ENCODE measurements around the gene PTGFRN.

PTGFRN gene

GRCh38 chr1:116900471-116901365 is 9.0 kb upstream of the PTGFRN start:
- DNase-seq (ENCODE audit: low read depth, low spot score), result no peak
- ChIA-PET POLR2A (no interaction called here), CTCF (no interaction called here)

GRCh38 chr1:116902027-116902426 is 7.7 kb upstream of the PTGFRN start:
- TF ChIP-seq CTCF (IDR thresholded peaks at IDR 0.05; ENCODE audit: insufficient read depth, low read length, missing control alignments), result no peak
- ChIA-PET CTCF (interaction anchor here (1.3 kb wide), 1 partner anchor 20 kb away, joined by 3 read pairs; no protein-coding TSS in a partner anchor), POLR2A (interaction anchor here (0.6 kb wide), 1 partner anchor 48 kb away, joined by 4 read pairs; no protein-coding TSS in a partner anchor)
- DNase-seq (ENCODE audit: low read depth, low spot score), result no peak
- H3K4me3 ChIP-seq (ENCODE audit: low read depth, low read length), result no peak overlapping the region

More at GRCh38 chr1:116900471-116901365, 9.0 kb upstream of the PTGFRN start:
- TF ChIP-seq CTCF (IDR thresholded peaks at IDR 0.05; ENCODE audit: insufficient read depth, low read length, missing control alignments), result no peak
- H3K4me3 ChIP-seq (ENCODE audit: low read depth, low read length), result no peak overlapping the region

- POLR2A ChIA-PET, result interaction anchor here (0.6 kb wide), 1 partner anchor 49 kb away, joined by 4 read pairs; no protein-coding TSS in a partner anchor
- H3K4me3 ChIP-seq (ENCODE audit: low read depth, low read length), result no peak overlapping the region
- CTCF ChIA-PET, result interaction anchor here (1.3 kb wide), 1 partner anchor 21 kb away, joined by 3 read pairs; no protein-coding TSS in a partner anchor
- TF ChIP-seq CTCF (IDR thresholded peaks at IDR 0.05; ENCODE audit: insufficient read depth, low read length, missing control alignments), result no peak
- DNase-seq (ENCODE audit: low read depth, low spot score), result no peak
Observed at GRCh38 chr1:116902723-116903383, 6.9 kb upstream of the PTGFRN start.

- DNase-seq (ENCODE audit: low read depth, low spot score), result no peak
- H3K4me3 ChIP-seq (ENCODE audit: low read depth, low read length), result no peak overlapping the region
- no peak for TF ChIP-seq CTCF (IDR thresholded peaks at IDR 0.05; ENCODE audit: insufficient read depth, low read length, missing control alignments)
- CTCF ChIA-PET, result no interaction called here
- POLR2A ChIA-PET, result no interaction called here
Observed at GRCh38 chr1:116904791-116905320, 4.9 kb upstream of the PTGFRN start.

GRCh38 chr1:116906812-116907211 is 2.9 kb upstream of the PTGFRN start:
- no peak for TF ChIP-seq CTCF (IDR thresholded peaks at IDR 0.05; ENCODE audit: insufficient read depth, low read length, missing control alignments)
- H3K4me3 ChIP-seq (ENCODE audit: low read depth, low read length), result no peak overlapping the region
- DNase-seq (ENCODE audit: low read depth, low spot score), result no peak
- POLR2A ChIA-PET, result no interaction called here
- CTCF ChIA-PET, result no interaction called here

- H3K4me3 ChIP-seq (ENCODE audit: low read depth, low read length), result no peak overlapping the region
- no peak for DNase-seq (ENCODE audit: low read depth, low spot score)
- POLR2A ChIA-PET, result no interaction called here
- TF ChIP-seq CTCF (IDR thresholded peaks at IDR 0.05; ENCODE audit: insufficient read depth, low read length, missing control alignments), result no peak
- CTCF ChIA-PET, result no interaction called here
Observed at GRCh38 chr1:116907351-116907750, 2.4 kb upstream of the PTGFRN start.

All from AG04449 (cell line).